Measurements from ENCODE around the gene GPS2.

DNA sequence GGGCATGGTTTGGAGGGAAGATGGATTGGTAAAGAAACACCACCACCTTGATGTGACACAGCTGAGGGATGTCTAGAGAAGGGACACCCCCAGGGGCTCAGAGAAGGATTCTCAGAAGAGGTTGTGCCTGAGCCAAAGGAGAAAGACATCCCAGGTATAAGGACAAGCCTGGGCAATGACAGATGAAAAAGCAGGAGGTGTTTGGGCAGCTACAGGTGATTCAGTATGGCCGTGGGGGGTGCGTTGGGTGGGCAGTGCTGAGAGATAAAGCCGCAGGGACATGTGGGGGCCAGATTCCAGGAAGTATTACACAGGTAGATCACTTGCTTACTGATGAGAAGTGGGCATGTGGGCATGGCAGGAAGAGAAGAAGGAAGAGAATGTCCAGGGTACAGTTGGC is 46.7 kb upstream of the GPS2 start:
- TF ChIP-seq, protein P1, sequence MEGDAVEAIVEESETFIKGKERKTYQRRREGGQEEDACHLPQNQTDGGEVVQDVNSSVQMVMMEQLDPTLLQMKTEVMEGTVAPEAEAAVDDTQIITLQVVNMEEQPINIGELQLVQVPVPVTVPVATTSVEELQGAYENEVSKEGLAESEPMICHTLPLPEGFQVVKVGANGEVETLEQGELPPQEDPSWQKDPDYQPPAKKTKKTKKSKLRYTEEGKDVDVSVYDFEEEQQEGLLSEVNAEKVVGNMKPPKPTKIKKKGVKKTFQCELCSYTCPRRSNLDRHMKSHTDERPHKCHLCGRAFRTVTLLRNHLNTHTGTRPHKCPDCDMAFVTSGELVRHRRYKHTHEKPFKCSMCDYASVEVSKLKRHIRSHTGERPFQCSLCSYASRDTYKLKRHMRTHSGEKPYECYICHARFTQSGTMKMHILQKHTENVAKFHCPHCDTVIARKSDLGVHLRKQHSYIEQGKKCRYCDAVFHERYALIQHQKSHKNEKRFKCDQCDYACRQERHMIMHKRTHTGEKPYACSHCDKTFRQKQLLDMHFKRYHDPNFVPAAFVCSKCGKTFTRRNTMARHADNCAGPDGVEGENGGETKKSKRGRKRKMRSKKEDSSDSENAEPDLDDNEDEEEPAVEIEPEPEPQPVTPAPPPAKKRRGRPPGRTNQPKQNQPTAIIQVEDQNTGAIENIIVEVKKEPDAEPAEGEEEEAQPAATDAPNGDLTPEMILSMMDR (conservative IDR thresholded peaks at IDR 0.05; ENCODE audit: low read depth in 2 of 2): no peak
- TF ChIP-seq EZH2 (IDR thresholded peaks at IDR 0.05; ENCODE audit: low read depth, unreplicated experiment) (no peak), EZH2phosphoT487 (IDR thresholded peaks at IDR 0.05; ENCODE audit: unreplicated experiment) (no peak), STAT1 (IDR thresholded peaks at IDR 0.05; ENCODE audit: unreplicated experiment) (no peak), POLR2AphosphoS5 (IDR thresholded peaks at IDR 0.05; ENCODE audit: low read depth) (no peak), JUNB (IDR thresholded peaks at IDR 0.05; ENCODE audit: unreplicated experiment) (no peak), CREB1 (CRISPR knock-in tag; IDR thresholded peaks at IDR 0.05; ENCODE audit: low read depth) (no peak), ZNF331 (CRISPR knock-in tag; IDR thresholded peaks at IDR 0.05; ENCODE audit: low read depth) (no peak)
- TF ChIP-seq, protein P2, sequence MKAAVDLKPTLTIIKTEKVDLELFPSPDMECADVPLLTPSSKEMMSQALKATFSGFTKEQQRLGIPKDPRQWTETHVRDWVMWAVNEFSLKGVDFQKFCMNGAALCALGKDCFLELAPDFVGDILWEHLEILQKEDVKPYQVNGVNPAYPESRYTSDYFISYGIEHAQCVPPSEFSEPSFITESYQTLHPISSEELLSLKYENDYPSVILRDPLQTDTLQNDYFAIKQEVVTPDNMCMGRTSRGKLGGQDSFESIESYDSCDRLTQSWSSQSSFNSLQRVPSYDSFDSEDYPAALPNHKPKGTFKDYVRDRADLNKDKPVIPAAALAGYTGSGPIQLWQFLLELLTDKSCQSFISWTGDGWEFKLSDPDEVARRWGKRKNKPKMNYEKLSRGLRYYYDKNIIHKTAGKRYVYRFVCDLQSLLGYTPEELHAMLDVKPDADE (IDR thresholded peaks at IDR 0.05): no peak
- TF ChIP-seq, protein P3, sequence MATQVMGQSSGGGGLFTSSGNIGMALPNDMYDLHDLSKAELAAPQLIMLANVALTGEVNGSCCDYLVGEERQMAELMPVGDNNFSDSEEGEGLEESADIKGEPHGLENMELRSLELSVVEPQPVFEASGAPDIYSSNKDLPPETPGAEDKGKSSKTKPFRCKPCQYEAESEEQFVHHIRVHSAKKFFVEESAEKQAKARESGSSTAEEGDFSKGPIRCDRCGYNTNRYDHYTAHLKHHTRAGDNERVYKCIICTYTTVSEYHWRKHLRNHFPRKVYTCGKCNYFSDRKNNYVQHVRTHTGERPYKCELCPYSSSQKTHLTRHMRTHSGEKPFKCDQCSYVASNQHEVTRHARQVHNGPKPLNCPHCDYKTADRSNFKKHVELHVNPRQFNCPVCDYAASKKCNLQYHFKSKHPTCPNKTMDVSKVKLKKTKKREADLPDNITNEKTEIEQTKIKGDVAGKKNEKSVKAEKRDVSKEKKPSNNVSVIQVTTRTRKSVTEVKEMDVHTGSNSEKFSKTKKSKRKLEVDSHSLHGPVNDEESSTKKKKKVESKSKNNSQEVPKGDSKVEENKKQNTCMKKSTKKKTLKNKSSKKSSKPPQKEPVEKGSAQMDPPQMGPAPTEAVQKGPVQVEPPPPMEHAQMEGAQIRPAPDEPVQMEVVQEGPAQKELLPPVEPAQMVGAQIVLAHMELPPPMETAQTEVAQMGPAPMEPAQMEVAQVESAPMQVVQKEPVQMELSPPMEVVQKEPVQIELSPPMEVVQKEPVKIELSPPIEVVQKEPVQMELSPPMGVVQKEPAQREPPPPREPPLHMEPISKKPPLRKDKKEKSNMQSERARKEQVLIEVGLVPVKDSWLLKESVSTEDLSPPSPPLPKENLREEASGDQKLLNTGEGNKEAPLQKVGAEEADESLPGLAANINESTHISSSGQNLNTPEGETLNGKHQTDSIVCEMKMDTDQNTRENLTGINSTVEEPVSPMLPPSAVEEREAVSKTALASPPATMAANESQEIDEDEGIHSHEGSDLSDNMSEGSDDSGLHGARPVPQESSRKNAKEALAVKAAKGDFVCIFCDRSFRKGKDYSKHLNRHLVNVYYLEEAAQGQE (IDR thresholded peaks at IDR 0.05; ENCODE audit: unreplicated experiment): no peak
